ENCODE data around the gene ZNF319.

ZNF319 gene

DNA sequence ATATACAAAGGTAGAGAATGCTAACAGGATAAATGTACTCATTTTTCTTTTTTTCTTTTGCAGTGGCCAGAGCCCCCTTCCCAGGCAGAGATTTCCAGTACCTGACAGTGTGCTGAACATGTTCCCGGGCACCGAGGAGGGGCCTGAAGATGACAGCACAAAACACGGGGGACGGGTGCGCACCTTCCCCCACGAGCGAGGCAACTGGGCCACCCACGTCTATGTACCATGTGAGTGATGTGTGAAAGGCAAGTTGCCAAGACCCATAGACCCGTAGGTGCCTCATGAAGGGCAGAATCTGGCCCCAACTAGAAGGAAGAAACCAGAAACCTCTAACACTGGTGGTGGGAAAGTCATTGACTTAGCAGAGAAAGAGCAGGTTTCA, 1.9 kb upstream of the ZNF319 start:
- TF ChIP-seq, protein P1, sequence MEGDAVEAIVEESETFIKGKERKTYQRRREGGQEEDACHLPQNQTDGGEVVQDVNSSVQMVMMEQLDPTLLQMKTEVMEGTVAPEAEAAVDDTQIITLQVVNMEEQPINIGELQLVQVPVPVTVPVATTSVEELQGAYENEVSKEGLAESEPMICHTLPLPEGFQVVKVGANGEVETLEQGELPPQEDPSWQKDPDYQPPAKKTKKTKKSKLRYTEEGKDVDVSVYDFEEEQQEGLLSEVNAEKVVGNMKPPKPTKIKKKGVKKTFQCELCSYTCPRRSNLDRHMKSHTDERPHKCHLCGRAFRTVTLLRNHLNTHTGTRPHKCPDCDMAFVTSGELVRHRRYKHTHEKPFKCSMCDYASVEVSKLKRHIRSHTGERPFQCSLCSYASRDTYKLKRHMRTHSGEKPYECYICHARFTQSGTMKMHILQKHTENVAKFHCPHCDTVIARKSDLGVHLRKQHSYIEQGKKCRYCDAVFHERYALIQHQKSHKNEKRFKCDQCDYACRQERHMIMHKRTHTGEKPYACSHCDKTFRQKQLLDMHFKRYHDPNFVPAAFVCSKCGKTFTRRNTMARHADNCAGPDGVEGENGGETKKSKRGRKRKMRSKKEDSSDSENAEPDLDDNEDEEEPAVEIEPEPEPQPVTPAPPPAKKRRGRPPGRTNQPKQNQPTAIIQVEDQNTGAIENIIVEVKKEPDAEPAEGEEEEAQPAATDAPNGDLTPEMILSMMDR (IDR thresholded peaks at IDR 0.05; ENCODE audit: low read depth, low read length, missing control alignments) = no peak
- Histone ChIP-seq H3K27me3 (replicated peaks) (no peaks in the 10 kb centered on the region), H3K4me3 (ENCODE audit: low read depth, low read length) (no peak overlapping the region), H3K27ac (no peak overlapping the region), H3K36me3 (replicated peaks) (peaks cover 12% of the 10 kb centered on the region)
- in situ Hi-C loops (cut with HindIII; ENCODE audit: low pct_ligation_motif_present, low sequenced_read_pairs) = no loop called here
- no peak for DNase-seq

DNA sequence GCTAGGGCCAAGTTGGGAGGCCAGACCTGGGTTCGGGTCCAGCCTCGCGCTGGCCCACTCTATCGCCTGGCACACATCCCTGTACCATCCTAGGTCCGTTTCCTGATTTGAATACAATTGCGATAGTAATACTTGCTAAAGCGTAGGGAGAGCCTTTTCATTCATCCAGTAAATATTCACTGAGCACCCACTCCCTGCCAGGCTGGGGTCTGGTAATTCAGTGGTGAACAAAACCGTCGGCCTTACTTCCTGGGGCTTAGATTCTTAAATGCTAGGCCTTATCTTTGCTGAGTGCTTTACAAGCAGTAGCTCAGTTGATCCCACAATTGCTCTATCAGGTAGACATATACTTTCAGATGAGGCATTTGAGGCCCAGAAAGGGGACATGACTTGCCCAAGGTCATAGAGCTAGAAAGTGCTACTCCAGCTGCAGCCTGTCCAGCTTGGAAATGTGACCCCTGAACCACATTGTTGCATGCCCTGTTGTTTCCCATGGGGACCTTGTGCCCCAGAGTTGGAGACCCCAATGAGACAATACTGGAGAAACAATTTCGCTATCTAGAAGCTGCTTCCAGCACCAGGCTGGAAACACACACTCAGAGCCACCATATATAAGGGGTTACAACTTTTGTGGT, 1.4 kb upstream of the ZNF319 start:
- no peak for DNase-seq
- TF ChIP-seq, protein P1 (IDR thresholded peaks at IDR 0.05; ENCODE audit: low read depth, low read length, missing control alignments) = no peak
- peak overlapping the region; percentile 89 for H3K4me3 ChIP-seq (ENCODE audit: low read depth, low read length)
- in situ Hi-C loops (cut with HindIII; ENCODE audit: low pct_ligation_motif_present, low sequenced_read_pairs) = no loop called here
- H3K27me3 ChIP-seq (replicated peaks) = no peaks in the 10 kb centered on the region
- no peak overlapping the region for H3K27ac ChIP-seq
- H3K36me3 ChIP-seq (replicated peaks) = peaks cover 14% of the 10 kb centered on the region

DNA sequence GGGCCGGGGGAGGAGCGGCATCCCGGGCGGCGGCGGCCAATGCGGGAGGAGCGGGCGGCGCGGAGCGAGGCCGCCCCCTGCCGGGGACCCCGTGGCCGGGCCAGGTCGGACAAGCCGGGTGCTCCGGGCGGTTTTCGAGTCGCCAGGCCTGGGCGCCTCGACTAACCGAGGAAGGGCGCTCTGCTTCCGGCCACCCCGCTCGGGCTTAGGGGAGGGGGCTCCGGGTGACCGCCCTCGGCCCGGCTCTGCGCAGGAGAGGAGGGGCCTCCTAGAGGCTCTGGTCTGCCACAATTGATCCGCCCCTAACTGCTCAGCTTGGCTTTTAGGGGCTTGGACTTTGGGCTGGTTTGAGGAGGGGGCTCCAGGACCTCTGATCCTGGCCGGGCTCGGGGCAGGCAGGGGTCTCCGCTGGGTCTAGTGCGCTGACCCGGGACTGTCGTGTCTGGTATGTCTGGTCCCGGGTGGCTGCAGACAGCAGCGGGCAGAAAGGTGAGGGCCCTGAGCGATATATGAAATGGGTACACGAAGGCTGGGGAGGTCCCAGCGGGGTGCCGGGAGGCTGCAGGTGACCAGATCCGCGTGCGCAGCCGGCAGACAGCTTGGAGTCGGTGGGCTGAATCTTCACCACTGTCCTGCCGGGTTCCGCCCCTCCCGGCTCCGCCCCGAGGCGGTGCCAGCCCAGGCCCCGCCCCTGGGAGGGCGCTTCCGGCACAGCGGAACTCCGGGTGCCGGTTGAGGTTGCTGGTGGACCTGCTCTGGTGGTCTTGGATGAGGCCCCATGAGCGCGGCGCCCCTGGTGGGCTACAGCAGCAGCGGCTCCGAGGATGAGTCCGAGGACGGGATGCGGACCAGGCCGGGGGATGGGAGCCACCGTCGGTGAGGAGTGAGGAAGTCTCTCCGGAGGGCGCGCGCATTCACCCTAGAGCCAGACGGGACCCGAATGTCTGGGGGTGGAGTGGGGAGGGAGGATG, 519 bp upstream of the ZNF319 start, which contains the start of gene USB1:
TSS of gene USB1 (plus strand) at position 702 of the 971 bp plus-strand sequence. CDS start at position 779, 77 bp downstream.
- Histone ChIP-seq H3K27me3 (replicated peaks) (no peaks in the 10 kb centered on the region), H3K27ac (peak within 1 kb of the TSS; percentile 44), H3K36me3 (replicated peaks) (peaks cover 18% of the 10 kb centered on the region), H3K4me3 (ENCODE audit: low read depth, low read length) (peak within 1 kb of the TSS; percentile 89)
- TF ChIP-seq, protein P1 (IDR thresholded peaks at IDR 0.05; ENCODE audit: low read depth, low read length, missing control alignments) = peak; percentile 53
- in situ Hi-C loops (cut with HindIII; ENCODE audit: low pct_ligation_motif_present, low sequenced_read_pairs) = no loop called here
- DNase-seq = peak; percentile 75

DNA sequence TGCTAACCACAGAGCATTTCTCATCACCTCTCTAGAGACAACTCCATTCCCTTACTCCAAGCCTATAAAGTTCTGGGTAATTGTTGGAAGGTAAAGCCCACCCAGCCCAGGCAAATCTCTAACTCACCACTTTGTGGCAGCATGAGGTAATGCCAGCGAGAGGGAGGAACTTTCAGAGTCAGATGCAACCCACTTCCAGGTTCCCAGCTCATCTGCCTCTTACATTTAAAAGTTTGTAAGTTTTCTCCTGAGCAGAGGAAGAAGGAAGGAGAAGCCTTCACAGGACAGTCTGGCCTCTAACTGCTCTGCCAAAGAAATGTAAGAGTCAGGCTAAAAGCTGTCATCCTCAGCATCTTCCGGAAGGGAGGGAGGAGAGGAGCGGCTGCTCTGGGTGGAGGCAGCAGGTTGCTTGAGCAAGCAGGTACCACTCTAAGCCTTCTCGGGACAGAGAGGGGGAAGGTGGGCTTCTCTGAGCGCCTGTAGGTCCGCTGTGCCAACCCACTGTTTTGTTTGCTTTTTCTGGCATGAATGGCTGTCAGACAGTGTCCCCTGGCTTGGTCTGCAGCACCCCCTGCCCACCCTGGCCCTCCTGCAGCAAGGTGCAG, 1.0 kb downstream of the ZNF319 start:
- no peaks in the 10 kb centered on the region for H3K27me3 ChIP-seq (replicated peaks)
- H3K27ac ChIP-seq = no peak overlapping the region
- peaks cover 16% of the 10 kb centered on the region for H3K36me3 ChIP-seq (replicated peaks)
- no peak for DNase-seq
- in situ Hi-C loops (cut with HindIII; ENCODE audit: low pct_ligation_motif_present, low sequenced_read_pairs) = no loop called here
- TF ChIP-seq, protein P1 (IDR thresholded peaks at IDR 0.05; ENCODE audit: low read depth, low read length, missing control alignments) = peak; percentile 27
- peak overlapping the region; percentile 89 for H3K4me3 ChIP-seq (ENCODE audit: low read depth, low read length)

DNA sequence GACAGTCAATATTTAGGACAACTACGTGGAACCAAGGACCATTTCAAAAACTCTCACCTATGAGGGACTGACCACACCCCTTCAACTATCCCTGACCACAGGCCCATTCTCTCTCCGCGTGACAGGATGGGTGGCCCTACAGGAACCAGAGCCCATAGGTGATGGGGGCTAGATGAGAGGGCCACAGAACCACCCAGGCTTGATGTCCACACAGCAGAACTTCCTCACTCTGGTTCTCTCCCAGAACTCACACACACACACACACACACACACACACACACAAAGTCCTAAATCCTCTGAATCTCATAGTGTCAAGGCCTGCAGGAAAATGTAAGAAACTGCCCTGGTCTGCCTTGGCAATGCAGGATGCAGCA, 1.5 kb downstream of the ZNF319 start:
- TF ChIP-seq, protein P1 (IDR thresholded peaks at IDR 0.05; ENCODE audit: low read depth, low read length, missing control alignments) = no peak
- in situ Hi-C loops (cut with HindIII; ENCODE audit: low pct_ligation_motif_present, low sequenced_read_pairs) = no loop called here
- Histone ChIP-seq H3K27ac (no peak overlapping the region), H3K36me3 (replicated peaks) (peaks cover 17% of the 10 kb centered on the region), H3K27me3 (replicated peaks) (no peaks in the 10 kb centered on the region), H3K4me3 (ENCODE audit: low read depth, low read length) (peak overlapping the region; percentile 89)
- no peak for DNase-seq

All from brain microvascular endothelial cell (primary cell).